Dedifferentiated amniotic fluid mesenchymal stem cell (primary cell): ENCODE measurements around the gene STX16.
A peak's percentile ranks its signal among the peaks of the same experiment; 100 is the strongest.

Experiments
- DNase-seq: peaks from one replicate; pipeline ENCODE4 v3.0.0-alpha.2; 2016; ENCODE audit errors: extremely low spot score

STX16 gene

GRCh38 chr20:58652606-58653294 is 1.7 kb downstream of the STX16 start:
- DNase-seq, result no peak

GRCh38 chr20:58654337-58654736 is 3.3 kb downstream of the STX16 start:
- DNase-seq, result no peak

- no peak for DNase-seq
Observed at GRCh38 chr20:58655328-58656107, 4.4 kb downstream of the STX16 start.

- no peak for DNase-seq
Observed at GRCh38 chr20:58656831-58657230, 5.7 kb downstream of the STX16 start.

- no peak for DNase-seq
Observed at GRCh38 chr20:58657262-58657661, 6.2 kb downstream of the STX16 start.

GRCh38 chr20:58657986-58658385 is 6.9 kb downstream of the STX16 start:
- DNase-seq, result no peak

- DNase-seq, result no peak
Observed at GRCh38 chr20:58658760-58659159, 7.7 kb downstream of the STX16 start.

- DNase-seq, result no peak
Observed at GRCh38 chr20:58659841-58660240, 8.8 kb downstream of the STX16 start.

- no peak for DNase-seq
Observed at GRCh38 chr20:58660855-58661597, 9.9 kb downstream of the STX16 start.

- DNase-seq, result no peak
Observed at GRCh38 chr20:58661598-58662473, 10.8 kb downstream of the STX16 start.

- no peak for DNase-seq
Observed at GRCh38 chr20:58664331-58664730, 13.2 kb downstream of the STX16 start.

- no peak for DNase-seq
Observed at GRCh38 chr20:58664883-58665282, 13.8 kb downstream of the STX16 start.

- DNase-seq, result no peak
Observed at GRCh38 chr20:58665606-58666005, 14.5 kb downstream of the STX16 start.

GRCh38 chr20:58666702-58667101 is 15.6 kb downstream of the STX16 start:
- DNase-seq, result no peak

GRCh38 chr20:58667975-58668374 is 16.9 kb downstream of the STX16 start:
- DNase-seq, result no peak

- DNase-seq, result no peak
Observed at GRCh38 chr20:58668901-58669286, 17.8 kb downstream of the STX16 start.

GRCh38 chr20:58669287-58670006 is 18.4 kb downstream of the STX16 start:
- DNase-seq, result no peak

GRCh38 chr20:58670102-58670501 is 19.0 kb downstream of the STX16 start:
- peak; percentile 37 for DNase-seq

GRCh38 chr20:58670659-58671058 is 19.6 kb downstream of the STX16 start:
- DNase-seq, result no peak

GRCh38 chr20:58673119-58673518 is 22.0 kb downstream of the STX16 start:
- no peak for DNase-seq

- DNase-seq, result no peak
Observed at GRCh38 chr20:58675146-58675584, 24.1 kb downstream of the STX16 start.
